H1 (cell line): ENCODE data around the gene CHODL. TPM values are rescaled to one million over a fixed set of nuclear protein-coding genes. Genes with fewer than 3 reads are reported as not detected.

ENCODE experiments used
- ASH2L ChIP-seq: fragments of 200-600, 300-600 bp; sonication (generic); IDR thresholded peaks from one replicate; pipeline ENCODE4 v1.7.1; 2017; ENCODE audit warnings: low read length
- BACH1 ChIP-seq: IDR thresholded peaks from 2 replicates; pipeline ENCODE4 v1.6.1; 2012; ENCODE audit warnings: low read length, improper control_type of control experiment
- CBX8 ChIP-seq: fragments of 300-800, 300-1000 bp; sonication (generic); IDR thresholded peaks from 2 replicates; pipeline ENCODE4 v1.7.1; 2016; ENCODE audit warnings: low read depth, low read length, borderline replicate concordance
- CTBP2 ChIP-seq: IDR thresholded peaks from 2 replicates; pipeline ENCODE4 v1.7.0; 2011; ENCODE audit warnings: borderline replicate concordance, mild to moderate bottlenecking, moderate library complexity, mixed read lengths, low read length; ENCODE audit not compliant: insufficient read depth, insufficient read length
- EGR1 ChIP-seq: IDR thresholded peaks from 2 replicates; pipeline ENCODE4 v1.6.1; 2011; ENCODE audit warnings: low read depth, low read length, borderline replicate concordance
- EZH2 ChIP-seq: fragments of 200-600 bp; sonication (generic); IDR thresholded peaks from 2 replicates; pipeline ENCODE4 v1.7.1; 2012; ENCODE audit warnings: low read depth, mild to moderate bottlenecking, moderate library complexity, low read length, inconsistent platforms; ENCODE audit not compliant: severe bottlenecking
- FOSL1 ChIP-seq: IDR thresholded peaks from 2 replicates; pipeline ENCODE4 v1.6.1; 2011; ENCODE audit warnings: mild to moderate bottlenecking, low read depth, low read length, moderate library complexity; ENCODE audit not compliant: insufficient read depth
- HDAC2 ChIP-seq, 2 experiments: fragments of 300-600 bp in 1 of 2; sonication (generic) in 1 of 2; IDR thresholded peaks; 2 replicates each; pipeline ENCODE4 v1.6.1; 2011 to 2012; ENCODE audit warnings: low read depth in 2 of 2, low read length in 2 of 2, mild to moderate bottlenecking in 2 of 2, moderate library complexity in 2 of 2, borderline replicate concordance in 1 of 2, inconsistent platforms in 1 of 2
- HDAC6 ChIP-seq: IDR thresholded peaks from one replicate; pipeline ENCODE4 v1.7.1; 2012; ENCODE audit warnings: low read depth, mild to moderate bottlenecking, inconsistent platforms, low read length, moderate library complexity
- JUND ChIP-seq: IDR thresholded peaks from 2 replicates; pipeline ENCODE4 v1.6.1; 2011; ENCODE audit warnings: mild to moderate bottlenecking, improper control_type of control experiment, low read length
- KDM5A ChIP-seq: fragments of 200-600 bp; IDR thresholded peaks from 2 replicates; pipeline ENCODE4 v1.7.1; 2012; ENCODE audit warnings: mild to moderate bottlenecking, low read length, inconsistent platforms, mixed read lengths
- POLR2A ChIP-seq, 2 experiments: IDR thresholded peaks; 1 replicate in 1 of 2; 2 replicates in 1 of 2; pipeline ENCODE4 v1.6.1; 2011; ENCODE audit warnings: low read depth in 2 of 2, low read length in 2 of 2, mild to moderate bottlenecking in 2 of 2; ENCODE audit errors: control extremely low read depth in 1 of 2
- POLR2AphosphoS5 ChIP-seq: IDR thresholded peaks from 2 replicates; pipeline ENCODE4 v1.6.1; 2011; ENCODE audit warnings: low read depth, low read length
- RBBP5 ChIP-seq: IDR thresholded peaks from 2 replicates; pipeline ENCODE4 v1.7.1; 2012; ENCODE audit warnings: low read depth, mild to moderate bottlenecking, inconsistent platforms, low read length, moderate library complexity, borderline replicate concordance
- RXRA ChIP-seq: IDR thresholded peaks from 2 replicates; pipeline ENCODE4 v1.6.1; 2011; ENCODE audit warnings: low read depth, mild to moderate bottlenecking, low read length, moderate library complexity; ENCODE audit not compliant: insufficient read depth
- SAP30 ChIP-seq: fragments of 300-600 bp; sonication (generic); IDR thresholded peaks from 2 replicates; pipeline ENCODE4 v1.7.1; 2012; ENCODE audit warnings: low read length, moderate library complexity, mild to moderate bottlenecking, inconsistent platforms; ENCODE audit not compliant: insufficient read depth, insufficient replicate concordance
- SP4 ChIP-seq: IDR thresholded peaks from 2 replicates; pipeline ENCODE4 v1.6.1; 2012; ENCODE audit warnings: low read length, inconsistent platforms
- SUZ12 ChIP-seq: fragments of 200-600 bp; sonication (generic); IDR thresholded peaks from 2 replicates; pipeline ENCODE4 v1.6.1; 2012; ENCODE audit warnings: mild to moderate bottlenecking, inconsistent platforms, low read length, moderate library complexity, mixed read lengths
- TAF7 ChIP-seq: optimal IDR thresholded peaks from 2 replicates; pipeline ENCODE3; 2011; ENCODE audit warnings: low read depth, mild to moderate bottlenecking, inconsistent platforms, low read length, moderate library complexity, borderline replicate concordance
- TCF12 ChIP-seq: IDR thresholded peaks from 2 replicates; pipeline ENCODE4 v1.6.1; 2011; ENCODE audit warnings: low read depth, mild to moderate bottlenecking, low read length
- polyA plus RNA-seq, 7 experiments: library from polyadenylated mRNA; depleted of rRNA in 3 of 7; stranded (reverse) in 5 of 7; unstranded in 2 of 7; fragments of >200 nt in 5 of 7; fragments of 200-250 nt in 2 of 7; gene quantifications; 1 replicate in 5 of 7; 2 replicates in 1 of 7; 4 replicates in 1 of 7; pipeline versions ENCODE4 v1.2.1 to v1.2.3, GENCODE V29; 2011 to 2013; ENCODE audit warnings: missing spikeins in 2 of 7, mixed read lengths in 2 of 7
- total RNA-seq: library from RNA; stranded (reverse); fragmentation: NEBNext Ultra II Directional; extraction: Animal tissue kit (Norgen Biotek cat#: 25700); gene quantifications from 2 replicates; pipeline ENCODE4 v1.2.1, GENCODE V29; 2021
- TF ChIP-seq, protein P1 (sequence below), 3 experiments: IDR thresholded peaks; 1 replicate in 2 of 3; 2 replicates in 1 of 3; pipeline versions ENCODE4 v1.5.1 to v1.6.1; 2011; ENCODE audit warnings: low read length in 3 of 3, mild to moderate bottlenecking in 3 of 3, inconsistent platforms in 2 of 3, low read depth in 1 of 3, moderate library complexity in 1 of 3; ENCODE audit not compliant: insufficient read depth in 1 of 3; ENCODE audit errors: control extremely low read depth in 1 of 3

Gene CHODL
- total and polyA plus RNA-seq, 2 of the 8 experiments (the other 6 are each of a cell fraction or from before 2014, with no cell fraction given), result 0.39 to 0.82 TPM

- peak; percentile 77; the same call in 1 of the 2 replicates for TF ChIP-seq SUZ12
- TF ChIP-seq TCF12, result no peak
- no peak for TF ChIP-seq POLR2A (IDR thresholded peaks at IDR 0.05; ENCODE audit: control extremely low read depth in 1 of 2, low read depth in 2 of 2, low read length in 2 of 2)
- no peak for TF ChIP-seq POLR2AphosphoS5
- no peak for TF ChIP-seq FOSL1
- TF ChIP-seq HDAC6, result no peak
- no peak for TF ChIP-seq CTBP2
- TF ChIP-seq HDAC2 (IDR thresholded peaks at IDR 0.05; ENCODE audit: borderline replicate concordance in 1 of 2, low read depth in 2 of 2, low read length in 2 of 2), result peak in 1 of 2 experiments; percentile 74; a peak in 1 of 4 replicates
- TF ChIP-seq CBX8, result no peak
- TF ChIP-seq EZH2, result peak; percentile 82
- TF ChIP-seq TAF7, result no peak
- no peak for TF ChIP-seq EGR1
- TF ChIP-seq BACH1, result no peak
- TF ChIP-seq JUND, result no peak
- no peak for TF ChIP-seq SP4
- peak; percentile 28 for TF ChIP-seq ASH2L
- TF ChIP-seq, protein P1, sequence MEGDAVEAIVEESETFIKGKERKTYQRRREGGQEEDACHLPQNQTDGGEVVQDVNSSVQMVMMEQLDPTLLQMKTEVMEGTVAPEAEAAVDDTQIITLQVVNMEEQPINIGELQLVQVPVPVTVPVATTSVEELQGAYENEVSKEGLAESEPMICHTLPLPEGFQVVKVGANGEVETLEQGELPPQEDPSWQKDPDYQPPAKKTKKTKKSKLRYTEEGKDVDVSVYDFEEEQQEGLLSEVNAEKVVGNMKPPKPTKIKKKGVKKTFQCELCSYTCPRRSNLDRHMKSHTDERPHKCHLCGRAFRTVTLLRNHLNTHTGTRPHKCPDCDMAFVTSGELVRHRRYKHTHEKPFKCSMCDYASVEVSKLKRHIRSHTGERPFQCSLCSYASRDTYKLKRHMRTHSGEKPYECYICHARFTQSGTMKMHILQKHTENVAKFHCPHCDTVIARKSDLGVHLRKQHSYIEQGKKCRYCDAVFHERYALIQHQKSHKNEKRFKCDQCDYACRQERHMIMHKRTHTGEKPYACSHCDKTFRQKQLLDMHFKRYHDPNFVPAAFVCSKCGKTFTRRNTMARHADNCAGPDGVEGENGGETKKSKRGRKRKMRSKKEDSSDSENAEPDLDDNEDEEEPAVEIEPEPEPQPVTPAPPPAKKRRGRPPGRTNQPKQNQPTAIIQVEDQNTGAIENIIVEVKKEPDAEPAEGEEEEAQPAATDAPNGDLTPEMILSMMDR (IDR thresholded peaks at IDR 0.05; ENCODE audit: control extremely low read depth in 1 of 3, insufficient read depth in 1 of 3, low read depth in 1 of 3, low read length in 3 of 3), result no peak
- no peak for TF ChIP-seq SAP30
- no peak for TF ChIP-seq RXRA
- TF ChIP-seq RBBP5, result no peak
- TF ChIP-seq KDM5A, result no peak
These were observed at the start of gene CHODL (continued) for GRCh38 chr21:18244671-18245463.
